OCI-LY7 (cell line): Measurements from ENCODE around the gene AKT2.

Source experiments
- CTCF ChIP-seq: fragments of 200-600 bp; sonication (generic); conservative IDR thresholded peaks from 2 replicates; pipeline ENCODE4 v1.5.1; 2014; ENCODE audit warnings: mild to moderate bottlenecking, antibody characterized with exemption, low read length, moderate library complexity, mixed read lengths
- EZH2phosphoT487 ChIP-seq: fragments of 200-600 bp; sonication (generic); IDR thresholded peaks from 2 replicates; pipeline ENCODE4 v1.6.1; 2018; ENCODE audit warnings: low read depth, borderline replicate concordance, mild to moderate bottlenecking, mixed run types, antibody characterized with exemption, low read length, moderate library complexity, mixed read lengths

- TF ChIP-seq CTCF (no peak), EZH2phosphoT487 (no peak)
These were observed 35.9 kb upstream of the AKT2 start for GRCh38 chr19:40321076-40321475.
